IMR-90 (cell line): ENCODE measurements around the gene RAB39B. TPM values are rescaled to one million over a fixed set of nuclear protein-coding genes. Genes with fewer than 3 reads are reported as not detected.
A peak's percentile ranks its signal among the peaks of the same experiment; 100 is the strongest.

Source experiments
- ATAC-seq: fragments of 200-7000 bp; cut with Tn5 transposase; 2 replicates; pipeline ENCODE4 v1.9.1; 2020; ENCODE audit warnings: low read depth, mild to moderate bottlenecking, moderate library complexity
- BruUV-seq: library from RNA; stranded (reverse); fragments of 400-500 nt; replicated peaks from 2 replicates; lab custom pipeline; 2021; lab: Mats Ljungman, UMichigan
- CTCF ChIA-PET: fragments of 300-600 bp; formaldehyde crosslinking; extraction: SDS; loops from one replicate; lab custom pipeline; 2021; ENCODE audit warnings: antibody characterized with exemption; lab: Yijun Ruan, JAX
- POLR2A ChIA-PET: fragments of 300-600 bp; sonication (Branson Sonifier 250); formaldehyde crosslinking; loops from one replicate; lab custom pipeline; 2022; ENCODE audit warnings: antibody characterized with exemption; ENCODE audit not compliant: unreplicated experiment; lab: Charles Lee
- DNase-seq: peaks from one replicate; pipeline ENCODE4 v3.0.0; 2013
- H2AFZ ChIP-seq: replicated peaks from 2 replicates; pipeline ENCODE3; 2013; ENCODE audit warnings: low read length, mild to moderate bottlenecking; ENCODE audit not compliant: poor library complexity
- H2AK5ac ChIP-seq: 2 replicates; pipeline ENCODE4 v1.6.1; 2013; ENCODE audit warnings: low read depth, low read length, inconsistent platforms
- H2AK9ac ChIP-seq: replicated peaks from 2 replicates; pipeline ENCODE3; 2013; ENCODE audit warnings: mild to moderate bottlenecking, low read depth, low read length, moderate library complexity; ENCODE audit not compliant: poor library complexity
- H2BK120ac ChIP-seq: 2 replicates; pipeline ENCODE4 v1.6.1; 2013; ENCODE audit warnings: low read depth, low read length, inconsistent platforms
- H2BK15ac ChIP-seq: 3 replicates; pipeline ENCODE4 v1.6.1; 2013; ENCODE audit warnings: low read depth, low read length, inconsistent platforms
- H2BK20ac ChIP-seq: 2 replicates; pipeline ENCODE4 v1.6.1; 2013; ENCODE audit warnings: low read depth, mild to moderate bottlenecking, inconsistent platforms, low read length, moderate library complexity
- H2BK5ac ChIP-seq: 2 replicates; pipeline ENCODE4 v1.6.1; 2013; ENCODE audit warnings: mild to moderate bottlenecking, low read depth, low read length, inconsistent platforms; ENCODE audit not compliant: poor library complexity, severe bottlenecking
- H3K14ac ChIP-seq: replicated peaks from 2 replicates; pipeline ENCODE4 v1.6.1; 2013; ENCODE audit warnings: low read depth, low read length, inconsistent platforms
- H3K18ac ChIP-seq: 2 replicates; pipeline ENCODE4 v1.6.1; 2013; ENCODE audit warnings: low read depth, low read length, control low read depth
- H3K23ac ChIP-seq: 2 replicates; pipeline ENCODE4 v1.6.1; 2013; ENCODE audit warnings: low read depth, low read length, inconsistent platforms
- H3K27ac ChIP-seq: 2 replicates; pipeline ENCODE4 v1.5.1; 2013; ENCODE audit warnings: mild to moderate bottlenecking, control low read depth, low read length; ENCODE audit not compliant: insufficient read depth
- H3K27me3 ChIP-seq: 2 replicates; pipeline ENCODE4 v1.6.1; 2013; ENCODE audit warnings: low read length; ENCODE audit not compliant: control insufficient read depth, insufficient read depth
- H3K36me3 ChIP-seq: 2 replicates; pipeline ENCODE4 v1.6.1; 2013; ENCODE audit warnings: low read length, mixed read lengths; ENCODE audit not compliant: control insufficient read depth, insufficient read depth
- H3K4ac ChIP-seq: 2 replicates; pipeline ENCODE4 v1.6.1; 2013; ENCODE audit warnings: low read depth, low read length, inconsistent platforms
- H3K4me1 ChIP-seq: 2 replicates; pipeline ENCODE4 v1.6.1; 2013; ENCODE audit warnings: low read length, mixed read lengths; ENCODE audit not compliant: control insufficient read depth, insufficient read depth
- H3K4me2 ChIP-seq: 2 replicates; pipeline ENCODE4 v1.6.1; 2013; ENCODE audit warnings: low read depth, mild to moderate bottlenecking, control low read depth, low read length, moderate library complexity
- H3K4me3 ChIP-seq: 2 replicates; pipeline ENCODE4 v1.5.1; 2013; ENCODE audit warnings: low read depth, mild to moderate bottlenecking, control low read depth, low read length, moderate library complexity; ENCODE audit not compliant: insufficient read depth
- H3K56ac ChIP-seq: 2 replicates; pipeline ENCODE4 v1.6.1; 2013; ENCODE audit warnings: low read length, inconsistent platforms; ENCODE audit not compliant: insufficient read depth; ENCODE audit errors: extremely low read depth
- H3K79me1 ChIP-seq, 2 experiments: 2 replicates each; pipeline ENCODE4 v1.6.1; 2013; ENCODE audit warnings: low read length in 2 of 2, inconsistent platforms in 1 of 2, low read depth in 1 of 2
- H3K9ac ChIP-seq: 2 replicates; pipeline ENCODE4 v1.6.1; 2013; ENCODE audit warnings: low read depth, low read length, control low read depth
- H3K9me1 ChIP-seq: 2 replicates; pipeline ENCODE4 v1.6.1; 2013; ENCODE audit warnings: low read length, inconsistent platforms; ENCODE audit not compliant: insufficient read depth
- H3K9me3 ChIP-seq: 2 replicates; pipeline ENCODE4 v1.6.1; 2013; ENCODE audit warnings: low read length; ENCODE audit not compliant: control insufficient read depth, insufficient read depth
- H4K20me1 ChIP-seq: 2 replicates; pipeline ENCODE4 v1.6.1; 2013; ENCODE audit warnings: low read length, inconsistent platforms; ENCODE audit not compliant: insufficient read depth
- H4K5ac ChIP-seq: 2 replicates; pipeline ENCODE4 v1.6.1; 2013; ENCODE audit warnings: mild to moderate bottlenecking, low read depth, low read length, control low read depth
- H4K8ac ChIP-seq, 2 experiments: 2 replicates each; pipeline ENCODE4 v1.6.1; 2013; ENCODE audit warnings: low read depth in 2 of 2, low read length in 2 of 2, control low read depth in 1 of 2, inconsistent platforms in 1 of 2
- H4K91ac ChIP-seq: 2 replicates; pipeline ENCODE4 v1.6.1; 2013; ENCODE audit warnings: low read depth, low read length, inconsistent platforms; ENCODE audit not compliant: insufficient read depth
- CEBPB ChIP-seq: IDR thresholded peaks from 2 replicates; pipeline ENCODE4 v1.6.1; 2012; ENCODE audit warnings: low read depth, low read length, improper control_type of control experiment
- WGBS, 2 experiments: methylation state at CpG; one replicate each; pipeline versions ENCODE4 v1.1.5 to v1.1.7; 2013; ENCODE audit warnings: missing lambda C conversion rate in 2 of 2; ENCODE audit not compliant: insufficient read length in 1 of 2; ENCODE audit errors: extremely low coverage in 2 of 2; 5-methylcytosine and 5-hydroxymethylcytosine counted together
- dilution Hi-C: fragments of 300-500 bp; cut with HindIII; formaldehyde crosslinking; loops from one replicate; pipeline ENCODE4 v1.14.3; 2018; ENCODE audit warnings: low sequenced_read_pairs; ENCODE audit not compliant: unreplicated experiment
- in situ Hi-C: fragments of 300-500 bp; cut with MboI; formaldehyde crosslinking; loops from 3 replicates; pipeline ENCODE4 v1.14.3; 2019; ENCODE audit warnings: low sequenced_read_pairs, inconsistent platforms, mixed read lengths
- intact Hi-C: fragments of 100-400 bp; cut with micrococcal nuclease; formaldehyde crosslinking; loops from 2 replicates; pipeline ENCODE4 v1.10.0; 2022
- polyA plus RNA-seq, 3 experiments: library from polyadenylated mRNA; depleted of rRNA; stranded (reverse); fragments of >200 nt; gene quantifications; 2 replicates each; pipeline ENCODE4 v1.2.3, GENCODE V29; 2012; ENCODE audit warnings: low replicate concordance in 1 of 3
- total RNA-seq: library from RNA; depleted of rRNA; stranded (reverse); fragments of >200 nt; gene quantifications from 2 replicates; pipeline ENCODE4 v1.2.3, GENCODE V29; 2012
- TF ChIP-seq, protein P1 (sequence below): fragments of 150-350 bp; IDR thresholded peaks from 2 replicates; pipeline ENCODE4 v1.6.1; 2017; ENCODE audit warnings: mild to moderate bottlenecking, antibody characterized with exemption, low read length, low read depth

The RAB39B gene
- total and polyA plus RNA-seq, 2 of the 4 experiments (the other 2 are of a cell fraction) = 0.29 to 0.54 TPM

DNA sequence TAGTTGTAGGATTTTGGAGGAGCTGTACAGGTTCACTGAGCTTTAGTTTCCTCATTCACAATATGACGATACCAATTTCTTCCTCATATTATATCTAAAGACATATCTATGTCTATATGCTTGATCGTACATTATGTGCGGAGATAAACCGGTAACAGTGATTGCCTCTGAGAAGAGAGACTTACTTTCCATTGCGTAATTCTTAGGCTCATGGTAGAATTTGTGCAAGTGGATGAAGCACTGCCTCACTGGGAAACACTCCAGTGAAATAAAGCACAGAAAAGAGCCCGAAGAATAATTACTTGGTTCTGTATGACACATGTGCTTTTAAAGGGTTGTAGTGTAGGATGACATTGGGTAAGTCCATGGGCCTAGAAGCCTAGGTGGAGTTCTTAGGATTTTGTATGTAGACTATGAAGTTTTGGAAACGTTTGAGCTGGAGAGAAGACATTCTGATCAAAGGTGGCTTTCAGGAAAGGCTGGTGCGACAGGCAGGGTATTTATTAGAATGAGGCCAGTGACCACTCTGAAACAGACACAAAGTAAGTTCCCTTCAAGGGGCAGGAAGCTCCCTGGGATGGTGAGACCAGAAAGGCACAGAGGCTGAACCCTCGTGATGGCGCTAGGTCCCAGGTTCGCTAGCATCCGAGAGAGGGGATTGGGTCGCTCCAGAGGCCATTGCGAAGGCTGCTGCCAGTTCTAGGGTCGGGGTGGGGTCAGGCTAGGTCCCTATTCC is 48.7 kb downstream of the RAB39B start:
- peak overlapping the region; percentile 81 to 95 for H4K8ac ChIP-seq
- H3K9ac ChIP-seq = peak overlapping the region; percentile 75
- no peaks in the 10 kb centered on the region for H3K4me1 ChIP-seq
- H3K9me1 ChIP-seq = no peaks in the 10 kb centered on the region
- H3K56ac ChIP-seq = 0 out of 2 replicates have a peak overlapping the region, but pooled peaks have one; percentile 1
- H3K79me1 ChIP-seq = no peaks in the 10 kb centered on the region; a peak in 2 of 4 replicates
- H3K14ac ChIP-seq = peak overlapping the region; percentile 54; the same call in 1 of the 2 replicates
- peak; percentile 12 for ATAC-seq
- H3K18ac ChIP-seq = peak overlapping the region; percentile 66; the same call in 1 of the 2 replicates
- H4K20me1 ChIP-seq = peaks cover 4% of the 10 kb centered on the region
- dilution Hi-C loops (no loop called here), intact Hi-C loops (loop anchor here (2.0 to 10.0 kb wide), 2 partner anchors 121 to 605 kb away; no protein-coding TSS in a partner anchor), in situ Hi-C loops (no loop called here)
- H3K4me2 ChIP-seq = peak overlapping the region; percentile 83
- peak overlapping the region; percentile 74 for H3K4ac ChIP-seq
- H3K27ac ChIP-seq = peak overlapping the region; percentile 83
- no TSS peak for BruUV-seq
- H2BK5ac ChIP-seq = peak overlapping the region; percentile 63
- no peak overlapping the region for H2BK120ac ChIP-seq
- peak overlapping the region; percentile 63; the same call in 1 of the 2 replicates for H3K23ac ChIP-seq
- no peak for DNase-seq
- no peaks in the 10 kb centered on the region; the same call in 1 of the 2 replicates for H3K36me3 ChIP-seq
- H2BK20ac ChIP-seq = no peak overlapping the region
- peak overlapping the region; percentile 86 for H3K4me3 ChIP-seq
- H2AFZ ChIP-seq = peak overlapping the region; percentile 88
- no peaks in the 10 kb centered on the region for H3K9me3 ChIP-seq
- CTCF ChIA-PET = interaction anchor here (1.1 kb wide), 1 partner anchor 23 kb away, joined by 3 read pairs; no protein-coding TSS in a partner anchor
- no peak overlapping the region for H2AK5ac ChIP-seq
- H4K5ac ChIP-seq = peak overlapping the region; percentile 96
- 52% methylated on average over 7 of the region's 15 CpGs; no CpG with 5 or more reads in 1 of the 2 experiments for WGBS, 2 experiments
- H2AK9ac ChIP-seq = no peak overlapping the region
- no peak overlapping the region for H2BK15ac ChIP-seq
- peak overlapping the region; percentile 84 for H4K91ac ChIP-seq
- no peaks in the 10 kb centered on the region for H3K27me3 ChIP-seq
- POLR2A ChIA-PET = no interaction called here
- TF ChIP-seq, protein P1, sequence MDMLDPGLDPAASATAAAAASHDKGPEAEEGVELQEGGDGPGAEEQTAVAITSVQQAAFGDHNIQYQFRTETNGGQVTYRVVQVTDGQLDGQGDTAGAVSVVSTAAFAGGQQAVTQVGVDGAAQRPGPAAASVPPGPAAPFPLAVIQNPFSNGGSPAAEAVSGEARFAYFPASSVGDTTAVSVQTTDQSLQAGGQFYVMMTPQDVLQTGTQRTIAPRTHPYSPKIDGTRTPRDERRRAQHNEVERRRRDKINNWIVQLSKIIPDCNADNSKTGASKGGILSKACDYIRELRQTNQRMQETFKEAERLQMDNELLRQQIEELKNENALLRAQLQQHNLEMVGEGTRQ = no peak
- TF ChIP-seq CEBPB = peak; percentile 76
